ENCODE results near the gene IFT81.
"Not testable (repeated sequence)": the region's sequence is repeated elsewhere in the genome, so short reads cannot be mapped to it uniquely, and the experiment has no call there.

The IFT81 gene

GRCh38 chr12:110107369-110108281, 16.5 kb upstream of the IFT81 start:
- DNase-seq, result no peak
- intact Hi-C loops (cut with DNase I), result no loop called here

GRCh38 chr12:110108309-110109036, 15.7 kb upstream of the IFT81 start:
- no peak for DNase-seq
- intact Hi-C loops (cut with DNase I), result no loop called here

- intact Hi-C loops (cut with DNase I), result no loop called here
Measured at GRCh38 chr12:110109037-110109836, 14.9 kb upstream of the IFT81 start.

DNA sequence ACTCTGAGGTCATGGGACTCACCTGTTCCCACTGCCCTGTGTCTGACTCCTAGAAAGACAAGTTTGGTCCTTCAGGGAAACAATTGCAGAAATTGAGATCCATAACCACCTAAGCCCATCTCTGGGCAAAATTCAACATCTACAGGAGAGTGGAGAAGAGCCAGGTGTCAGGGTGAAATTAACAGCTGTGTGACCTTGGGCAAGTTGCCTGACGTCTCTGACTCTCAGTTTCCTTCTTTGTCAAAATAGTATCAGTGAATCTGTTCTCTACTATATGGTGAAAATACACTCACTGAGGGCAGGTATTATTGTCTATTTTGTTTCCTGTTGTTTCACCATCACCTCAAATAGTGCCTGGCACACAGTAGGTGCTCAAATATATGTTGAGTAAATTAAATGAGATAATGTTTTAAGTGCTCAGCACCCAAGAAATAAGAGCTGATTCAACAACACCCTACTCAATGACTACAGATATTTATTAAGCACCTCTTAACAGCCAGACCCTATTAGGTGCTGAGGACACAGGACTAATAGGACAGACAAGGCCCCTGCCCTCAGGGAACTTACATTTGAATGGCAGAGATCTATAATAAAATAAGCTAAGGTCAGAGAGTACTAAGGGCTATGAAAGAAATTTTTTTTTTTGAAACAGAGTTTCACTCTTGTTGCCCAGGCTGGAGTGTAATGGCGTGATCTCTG, 14.2 kb upstream of the IFT81 start:
- intact Hi-C loops (cut with DNase I), result no loop called here
- no peak for DNase-seq

More at GRCh38 chr12:110109037-110109836, 14.9 kb upstream of the IFT81 start:
- DNase-seq, result no peak

DNA sequence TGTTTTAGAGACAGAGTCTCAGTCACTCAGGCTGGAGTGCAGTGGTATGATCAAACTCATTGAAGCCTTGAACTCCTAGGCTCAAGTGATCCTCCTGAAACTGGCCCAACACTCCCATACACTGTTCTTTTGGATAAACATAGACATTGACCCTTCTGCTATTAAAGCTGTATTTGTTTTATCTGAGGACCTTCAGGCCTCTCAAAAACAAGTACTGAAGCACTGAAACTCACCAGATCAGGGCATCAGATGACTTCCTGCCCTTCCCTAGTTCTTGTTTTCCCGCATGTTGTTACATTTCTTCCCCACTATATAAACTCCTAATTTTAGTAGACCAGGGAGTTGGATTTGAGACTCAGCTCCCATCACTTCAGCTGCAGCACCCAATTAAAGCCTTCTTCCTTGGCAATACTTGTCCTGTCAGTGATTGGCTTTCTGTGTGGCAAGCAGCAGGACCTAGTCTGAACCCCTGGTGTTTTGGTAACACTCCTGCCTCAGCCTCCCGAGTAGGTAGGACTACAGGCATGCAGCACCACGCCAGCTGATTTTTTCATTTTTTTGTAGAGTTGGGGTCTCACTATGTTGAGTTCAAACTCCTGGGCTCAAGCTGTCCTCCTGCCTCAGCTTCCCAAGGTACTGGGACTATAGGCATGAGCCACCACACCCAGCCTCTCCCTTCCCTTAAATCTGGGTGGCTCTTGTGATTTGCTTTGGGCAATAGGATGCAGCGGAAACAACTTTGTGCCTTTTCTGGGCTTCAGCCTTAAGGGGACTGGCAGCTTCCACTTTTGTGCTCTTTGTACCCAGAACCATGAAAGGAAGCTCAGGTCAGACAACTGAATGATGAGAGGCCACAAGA, 12.5 kb upstream of the IFT81 start:
- intact Hi-C loops (cut with DNase I), result no loop called here
- no peak for DNase-seq

- intact Hi-C loops (cut with DNase I), result no loop called here
- DNase-seq, result no peak
Measured at GRCh38 chr12:110112335-110112660, 11.9 kb upstream of the IFT81 start.

DNA sequence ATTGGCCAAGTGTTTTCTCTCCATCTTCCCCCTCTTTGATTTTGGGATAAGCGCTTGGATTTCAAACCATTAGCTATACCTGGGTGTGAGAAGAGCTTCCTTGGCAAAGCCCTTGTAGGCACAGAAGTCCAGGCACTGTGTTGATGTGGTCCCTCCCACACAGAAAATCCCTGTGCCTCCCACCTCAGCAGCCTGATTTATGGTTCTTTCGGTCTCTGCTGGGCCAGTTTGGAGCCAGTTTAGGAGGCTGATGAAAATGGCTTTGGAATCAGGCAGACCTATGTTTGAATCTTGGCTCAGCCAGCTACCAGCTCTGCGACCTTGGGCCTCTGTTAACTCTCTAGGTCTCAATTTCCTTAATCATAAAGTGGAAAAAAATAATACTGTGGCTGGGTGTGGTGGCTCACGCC, 9.6 kb upstream of the IFT81 start:
- intact Hi-C loops (cut with DNase I), result no loop called here
- DNase-seq, result peak in 1 of 10 donors; percentile 26

- no peak for DNase-seq
- intact Hi-C loops (cut with DNase I), result no loop called here
Measured at GRCh38 chr12:110115675-110116074, 8.5 kb upstream of the IFT81 start.

DNA sequence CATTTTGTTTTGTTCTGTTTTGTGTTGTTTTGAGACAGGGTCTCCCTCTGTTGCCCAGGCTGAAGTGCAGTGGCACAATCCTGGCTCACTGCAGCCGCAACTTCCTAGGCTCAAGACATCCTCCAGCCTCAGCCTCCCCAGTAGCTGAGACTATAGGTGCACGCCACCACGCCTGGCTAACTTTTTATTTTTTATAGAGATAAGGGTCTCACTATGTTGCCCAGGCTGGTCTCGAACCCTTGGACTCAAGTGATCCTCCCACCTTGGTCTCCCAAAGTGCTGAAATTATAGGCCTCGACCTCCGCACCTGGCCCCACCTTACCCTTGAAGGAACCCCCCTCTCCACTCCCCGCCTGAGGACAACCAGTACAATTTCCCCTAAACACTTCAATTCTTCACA, 7.5 kb upstream of the IFT81 start:
- no peak for DNase-seq
- intact Hi-C loops (cut with DNase I), result no loop called here

- intact Hi-C loops (cut with DNase I); DNase-seq: not testable (repeated sequence)
Measured at GRCh38 chr12:110117210-110117609, 6.9 kb upstream of the IFT81 start.

DNA sequence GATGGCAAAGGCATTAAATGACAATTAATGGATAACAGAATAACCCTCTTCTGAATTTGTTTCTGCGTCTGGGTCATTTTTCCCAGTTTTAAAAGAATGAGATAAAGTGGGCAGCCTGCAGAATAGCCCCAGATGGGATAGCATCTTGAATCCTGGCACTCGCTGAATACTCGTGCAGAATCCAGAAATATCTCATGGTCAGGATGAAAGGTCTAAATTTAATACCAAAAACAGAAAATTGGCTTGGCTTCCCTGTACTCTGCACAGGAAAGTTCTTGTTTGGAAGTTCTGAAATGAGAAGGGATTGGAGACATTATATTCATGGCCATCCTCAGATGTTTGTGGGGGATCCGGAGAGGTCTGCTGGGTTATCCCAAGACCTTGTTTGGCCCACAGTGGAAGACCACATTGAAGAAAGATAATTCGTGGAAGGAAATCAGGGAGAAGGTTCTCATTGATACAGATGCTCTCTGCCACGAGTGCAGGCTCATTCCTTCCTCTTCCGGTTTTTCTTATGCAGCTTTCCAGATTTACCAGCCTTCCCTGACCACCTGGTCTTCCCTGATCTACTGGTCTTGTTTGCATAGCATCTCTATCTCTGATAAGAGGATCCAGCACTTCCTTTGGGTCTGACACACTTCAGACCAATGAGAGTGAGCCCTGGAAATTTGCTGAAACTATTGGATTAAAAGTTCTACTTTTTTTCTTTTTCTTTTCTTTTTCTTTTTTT, 6.0 kb upstream of the IFT81 start:
- DNase-seq, result no peak

GRCh38 chr12:110122929-110123328, 1.2 kb upstream of the IFT81 start:
- intact Hi-C loops (cut with DNase I), result no loop called here
- no peak for DNase-seq

More for the DNA sequence above, 6.0 kb upstream of the IFT81 start:
- intact Hi-C loops (cut with DNase I), result no loop called here

- intact Hi-C loops (cut with DNase I), result loop anchor here (2.0 kb wide), 1 partner anchor 157 kb away; the partner anchor contains the start of gene ATP2A2
- DNase-seq, result no peak
Measured at GRCh38 chr12:110123919-110124268, 263 bp upstream of the IFT81 start.

DNA sequence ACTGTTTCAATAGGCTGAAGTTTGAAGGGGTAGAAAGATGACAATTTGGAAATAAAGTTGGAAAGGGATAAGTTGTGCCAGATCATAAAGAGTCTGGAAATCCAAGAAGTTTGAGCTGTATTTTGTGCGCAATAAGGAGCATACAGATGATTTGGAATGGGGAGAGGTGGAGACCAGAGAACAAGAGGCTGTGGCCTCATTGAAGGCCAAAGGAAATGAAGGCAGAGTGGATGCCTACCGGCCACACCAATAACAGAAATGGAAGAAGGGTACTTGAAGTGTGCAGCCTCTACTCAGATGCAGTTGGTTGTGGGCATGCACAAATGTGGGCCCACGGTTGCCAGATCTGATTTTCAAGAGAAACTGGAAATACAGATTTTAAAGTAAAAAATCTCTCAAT, 2.4 kb downstream of the IFT81 start:
- intact Hi-C loops (cut with DNase I), result no loop called here
- no peak for DNase-seq

DNA sequence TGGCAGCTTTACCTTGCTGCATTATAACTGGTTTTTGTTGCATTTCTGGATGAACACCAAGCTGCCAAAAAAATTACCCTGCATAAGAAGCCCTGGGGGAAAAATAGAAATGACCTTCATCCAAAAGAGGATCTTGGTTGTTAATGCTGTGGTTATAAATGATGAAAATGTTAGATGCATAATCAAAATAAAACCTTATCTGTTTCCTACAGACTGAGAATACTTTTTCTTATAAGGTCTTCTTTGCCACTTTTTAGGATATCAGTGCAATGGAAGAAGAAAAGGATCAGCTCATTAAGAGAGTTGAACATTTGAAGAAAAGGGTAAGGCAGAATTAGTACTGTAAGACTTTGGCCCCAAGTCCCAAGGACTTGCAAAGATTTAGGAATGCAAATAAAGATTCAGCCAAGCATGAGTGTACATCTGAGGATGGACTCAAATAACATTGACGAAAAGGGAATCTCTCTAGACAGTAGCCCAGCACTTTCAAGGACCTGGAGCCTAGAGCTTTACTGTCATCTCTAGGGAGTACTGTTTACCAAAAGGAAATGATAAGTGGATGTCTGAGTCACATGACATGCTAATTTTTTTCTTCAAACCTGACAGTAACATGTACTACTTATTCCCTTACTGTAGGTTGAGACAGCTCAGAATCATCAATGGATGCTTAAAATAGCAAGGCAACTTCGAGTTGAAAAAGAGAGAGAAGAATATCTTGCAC, 10.7 kb downstream of the IFT81 start:
- DNase-seq, result no peak
- intact Hi-C loops (cut with DNase I), result no loop called here

DNA sequence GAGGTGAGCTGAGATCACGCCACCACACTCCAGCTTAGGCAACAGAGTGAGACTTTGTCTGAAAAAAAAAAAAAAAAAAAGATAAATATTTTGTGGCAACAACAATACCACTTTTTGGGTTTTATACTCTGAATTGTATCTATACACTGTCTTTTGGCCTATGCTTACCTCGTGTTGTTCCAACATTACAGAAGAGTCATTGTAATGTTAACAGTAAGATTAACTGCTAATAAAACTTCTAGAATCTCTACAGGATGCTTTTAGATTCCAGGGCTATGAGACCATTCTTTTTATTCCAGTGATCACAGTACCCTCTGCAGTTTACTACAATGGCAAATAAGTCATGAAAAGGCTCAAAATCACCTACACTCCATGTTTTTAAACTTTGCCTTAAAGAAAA, 11.6 kb downstream of the IFT81 start:
- DNase-seq, result no peak
- intact Hi-C loops (cut with DNase I), result no loop called here

- DNase-seq, result no peak
- intact Hi-C loops (cut with DNase I), result no loop called here
Measured at GRCh38 chr12:110137786-110138185, 13.6 kb downstream of the IFT81 start.

DNA sequence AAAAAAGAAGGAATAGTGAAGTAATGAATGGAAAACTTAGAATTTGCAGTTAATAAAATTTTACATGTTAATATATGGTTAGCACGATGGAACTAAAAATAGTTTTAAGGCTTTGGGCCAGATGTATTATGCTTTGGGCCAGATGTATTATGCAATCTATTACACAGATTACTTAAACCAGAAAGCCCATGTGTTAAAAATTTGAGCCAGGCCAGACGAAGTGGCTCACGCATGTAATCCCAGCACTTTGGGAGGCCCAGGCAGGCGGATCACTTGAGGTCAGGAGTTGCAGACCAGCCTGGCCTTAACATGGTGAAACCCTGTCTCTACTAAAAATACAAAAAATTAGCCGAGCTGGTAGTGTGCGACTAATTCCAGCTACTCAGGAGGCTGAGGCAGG, 17.2 kb downstream of the IFT81 start:
- intact Hi-C loops (cut with DNase I), result no loop called here
- DNase-seq, result no peak
